Gastroesophageal sphincter (tissue), 2 donors: Measurements from ENCODE around the gene DRC7.

ENCODE experiments used
- POLR2A ChIP-seq, 2 donors: fragments of 450-650 bp; IDR thresholded peaks; one replicate each; pipeline ENCODE4 v1.6.1; 2017; ENCODE audit warnings: antibody characterized with exemption in 2 of 2, mild to moderate bottlenecking in 2 of 2, moderate library complexity in 1 of 2
- POLR2AphosphoS5 ChIP-seq: sonication (generic); formaldehyde crosslinking; IDR thresholded peaks from one replicate; pipeline ENCODE4 v1.6.1; 2017; ENCODE audit warnings: antibody characterized with exemption

DNA sequence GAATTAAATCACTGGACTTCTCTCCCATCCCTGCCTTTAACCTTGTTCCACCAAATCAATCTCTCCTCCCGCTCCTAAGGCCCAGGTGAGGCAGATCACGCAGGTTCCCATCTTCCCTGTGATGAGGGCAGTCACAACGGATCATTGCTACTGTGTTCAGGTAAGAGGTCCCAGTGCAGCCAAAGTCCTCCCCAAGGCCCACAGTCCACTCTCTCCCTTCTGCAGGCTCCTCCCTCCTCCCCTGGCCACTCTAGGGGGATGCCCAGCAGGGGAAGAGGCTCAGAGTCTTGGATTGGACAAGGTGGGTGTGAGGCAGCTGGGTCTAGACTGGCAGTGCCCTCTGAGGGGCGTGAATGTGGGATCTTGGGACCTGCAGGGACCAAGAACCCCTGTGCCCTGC, 29.1 kb upstream of the DRC7 start:
- TF ChIP-seq POLR2A (IDR thresholded peaks at IDR 0.05) (no peak), POLR2AphosphoS5 (no peak)
